Measurements from ENCODE around the gene CALML4.
A peak's percentile ranks its signal among the peaks of the same experiment; 100 is the strongest.
"Not testable (repeated sequence)": the region's sequence is repeated elsewhere in the genome, so short reads cannot be mapped to it uniquely, and the experiment has no call there.

The CALML4 gene

DNA sequence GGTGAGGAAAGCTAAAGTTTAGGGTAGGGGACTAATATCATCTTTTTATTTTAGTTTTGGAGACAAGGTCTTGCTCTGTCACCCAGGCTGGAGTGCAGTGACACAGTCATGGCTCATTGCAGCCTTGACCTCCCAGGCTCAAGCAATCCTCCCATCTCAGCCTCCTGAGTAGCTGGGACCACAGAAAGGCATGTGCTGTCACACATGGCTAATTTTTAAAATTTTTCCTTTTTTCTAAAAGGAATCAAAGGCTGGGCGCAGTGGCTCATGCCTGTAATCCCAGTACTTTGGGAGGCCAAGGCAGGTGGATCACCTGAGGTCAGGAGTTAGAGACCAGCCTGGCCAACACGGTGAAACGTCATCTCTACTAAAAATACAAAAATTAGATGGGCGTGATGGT lies 20.3 kb upstream of the CALML4 start:
- DNase-seq (ENCODE audit: low read depth in 1 of 2, low spot score in 1 of 2) = not testable (repeated sequence)

DNA sequence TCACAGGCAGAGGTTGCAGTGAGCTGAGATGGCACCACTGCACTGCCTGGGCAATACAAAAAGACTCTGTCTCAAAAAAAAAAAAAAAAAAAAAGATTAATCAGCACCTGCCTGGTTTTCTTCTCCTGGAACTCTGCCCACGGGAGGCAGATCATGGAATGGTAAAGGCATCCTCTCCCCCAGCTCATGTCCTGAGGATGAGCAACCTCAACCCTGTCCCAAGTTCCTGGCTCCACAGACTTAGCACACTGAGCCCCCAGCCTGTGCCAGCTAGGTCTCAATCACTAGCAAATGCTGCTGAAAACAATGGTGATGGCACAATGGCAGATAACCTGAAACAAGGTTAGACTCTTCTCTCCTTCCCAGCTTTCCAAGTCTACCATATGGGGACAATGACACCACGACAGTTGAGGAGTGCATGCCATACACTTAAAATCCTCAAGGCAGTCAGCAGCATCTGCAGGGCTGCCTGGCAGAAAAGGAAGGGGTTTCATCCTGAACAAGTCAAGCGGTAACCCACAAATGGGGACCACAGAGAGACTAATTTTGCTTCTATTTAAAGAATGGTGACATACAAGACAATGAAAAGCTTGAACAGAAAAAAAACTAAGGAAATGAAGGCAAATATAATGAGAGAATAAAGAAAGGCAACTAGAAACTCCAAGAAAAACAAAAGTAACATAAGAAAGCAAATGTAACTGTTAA lies 19.6 kb upstream of the CALML4 start:
- DNase-seq (ENCODE audit: low read depth in 1 of 2, low spot score in 1 of 2) = no peak

DNA sequence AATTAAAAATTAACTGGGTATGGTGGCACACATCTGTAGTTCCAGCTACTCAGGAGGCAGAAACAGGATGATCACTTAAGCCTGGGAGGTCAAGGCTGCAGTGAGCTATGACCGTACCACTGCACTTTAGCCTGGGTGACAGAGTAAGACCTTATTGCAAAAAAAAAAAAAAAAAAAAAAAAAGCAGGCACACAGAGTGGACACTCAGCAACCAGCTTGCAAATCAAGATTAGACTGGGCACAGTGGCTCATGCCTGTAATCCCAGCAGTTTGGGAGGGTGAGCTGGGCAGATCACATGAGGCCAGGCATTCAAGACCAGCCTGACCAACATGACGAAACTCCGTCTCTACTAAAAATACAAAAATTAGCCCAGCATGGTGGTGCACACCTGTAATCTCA lies 19.0 kb upstream of the CALML4 start:
- no peak for DNase-seq (ENCODE audit: low read depth in 1 of 2, low spot score in 1 of 2)

DNA sequence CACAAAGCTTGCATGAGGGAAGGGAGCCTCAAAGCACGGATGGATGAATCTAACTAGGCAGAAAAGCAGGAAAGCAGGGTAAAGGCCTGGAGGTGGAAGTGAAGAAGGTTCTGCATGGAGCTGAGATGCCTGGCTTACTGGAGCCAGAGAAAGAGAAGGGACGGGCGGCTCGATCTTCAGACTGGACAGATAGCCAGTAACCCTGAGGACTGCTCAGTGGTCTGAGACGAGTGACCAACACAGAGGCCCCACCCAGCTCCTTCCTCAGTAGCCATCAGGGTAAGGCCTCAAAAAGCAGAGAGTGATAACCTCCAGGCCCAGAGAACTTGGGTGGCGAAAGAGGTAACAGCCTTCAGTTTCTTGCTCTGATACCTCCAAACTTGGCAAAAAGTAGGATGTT lies 18.0 kb upstream of the CALML4 start:
- no peak for DNase-seq (ENCODE audit: low read depth in 1 of 2, low spot score in 1 of 2)

DNA sequence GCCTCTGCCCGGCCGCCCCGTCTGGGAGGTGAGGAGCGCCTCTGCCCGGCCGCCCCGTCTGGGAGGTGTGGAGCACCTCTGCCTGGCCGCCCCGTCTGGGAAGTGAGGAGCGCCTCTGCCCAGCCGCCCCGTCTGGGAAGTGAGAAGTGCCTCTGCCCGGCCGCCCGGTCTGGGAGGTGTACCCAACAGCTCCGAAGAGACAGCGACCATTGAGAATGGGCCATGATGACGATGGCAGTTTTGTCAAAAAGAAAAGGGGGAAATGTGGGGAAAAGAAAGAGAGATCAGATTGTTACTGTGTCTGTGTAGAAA lies 17.3 kb upstream of the CALML4 start:
- DNase-seq (ENCODE audit: low read depth in 1 of 2, low spot score in 1 of 2) = not testable (repeated sequence)

DNA sequence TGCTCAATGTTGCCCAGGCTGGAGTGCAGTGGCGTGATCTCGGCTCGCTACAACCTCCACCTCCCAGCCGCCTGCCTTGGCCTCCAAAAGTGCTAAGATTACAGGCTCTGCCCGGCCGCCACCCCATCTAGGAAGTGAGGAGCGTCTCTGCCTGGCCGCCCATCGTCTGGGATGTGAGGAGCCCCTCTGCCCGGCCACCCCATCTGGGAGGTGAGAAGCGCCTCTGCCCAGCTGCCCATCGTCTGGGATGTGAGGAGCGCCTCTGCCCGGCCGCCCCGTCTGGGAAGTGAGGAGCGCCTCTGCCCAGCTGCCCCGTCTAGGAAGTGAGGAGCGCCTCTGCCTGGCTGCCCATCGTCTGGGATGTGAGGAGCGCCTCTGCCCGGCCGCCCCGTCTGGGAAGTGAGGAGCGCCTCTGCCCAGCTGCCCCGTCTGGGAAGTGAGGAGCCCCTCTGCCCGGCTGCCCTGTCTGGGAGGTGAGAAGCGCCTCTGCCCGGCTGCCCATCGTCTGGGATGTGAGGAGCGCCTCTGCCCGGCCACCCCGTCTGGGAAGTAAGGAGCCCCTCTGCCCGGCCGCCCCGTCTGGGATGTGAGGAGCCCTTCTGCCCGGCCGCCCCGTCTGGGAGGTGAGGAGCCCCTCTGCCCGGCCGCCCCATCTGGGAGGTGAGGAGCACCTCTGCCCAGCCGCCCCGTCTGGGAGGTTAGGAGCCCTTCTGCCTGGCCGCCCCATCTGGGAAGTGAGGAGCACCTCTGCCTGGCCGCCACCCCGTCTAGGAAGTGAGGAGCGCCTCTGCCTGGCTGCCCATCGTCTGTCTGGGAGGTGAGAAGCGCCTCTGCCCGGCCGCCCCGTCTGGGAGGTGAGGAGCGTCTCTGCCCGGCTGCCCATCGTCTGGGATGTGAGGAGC lies 16.6 kb upstream of the CALML4 start:
- not testable (repeated sequence) for DNase-seq (ENCODE audit: low read depth in 1 of 2, low spot score in 1 of 2)

DNA sequence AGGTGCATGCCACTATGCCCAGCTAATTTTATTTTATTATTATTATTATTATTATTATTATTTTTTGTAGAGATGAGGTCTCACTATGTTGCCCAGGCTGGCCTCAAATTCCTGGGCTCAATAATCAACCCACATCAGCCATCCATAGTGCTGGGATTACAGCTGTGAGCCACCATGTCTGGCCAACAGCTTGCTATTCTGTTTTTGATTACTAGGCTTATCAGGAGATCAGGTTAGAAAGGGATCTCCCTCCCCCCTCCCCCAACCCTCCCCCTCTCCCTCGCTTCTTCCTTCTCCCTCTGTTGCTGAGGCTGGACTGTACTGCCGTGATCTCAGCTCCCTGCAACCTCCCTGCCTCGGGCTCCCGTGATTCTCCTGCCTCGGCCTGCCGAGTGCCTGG lies 15.8 kb upstream of the CALML4 start:
- DNase-seq (ENCODE audit: low read depth in 1 of 2, low spot score in 1 of 2) = no peak

DNA sequence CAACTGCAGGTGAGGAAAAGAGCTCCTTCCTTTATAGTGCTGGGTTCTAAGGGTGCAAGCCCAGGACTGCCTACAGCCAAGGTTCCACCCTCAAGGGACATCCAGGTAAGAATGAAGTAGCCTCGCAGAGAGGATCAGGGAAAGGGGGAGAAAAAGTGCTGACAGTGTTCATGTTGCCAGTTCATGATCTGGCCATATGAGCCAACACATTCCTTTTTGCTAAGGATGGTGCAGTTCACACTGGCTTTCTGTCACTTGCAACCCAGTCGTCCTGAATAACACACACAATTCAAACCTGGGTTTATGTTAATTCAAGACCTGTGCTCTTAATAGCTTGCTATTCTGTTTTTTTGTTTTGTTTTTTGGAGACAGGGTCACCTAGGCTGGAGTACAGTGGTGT lies 15.4 kb upstream of the CALML4 start:
- DNase-seq (ENCODE audit: low read depth in 1 of 2, low spot score in 1 of 2) = no peak

DNA sequence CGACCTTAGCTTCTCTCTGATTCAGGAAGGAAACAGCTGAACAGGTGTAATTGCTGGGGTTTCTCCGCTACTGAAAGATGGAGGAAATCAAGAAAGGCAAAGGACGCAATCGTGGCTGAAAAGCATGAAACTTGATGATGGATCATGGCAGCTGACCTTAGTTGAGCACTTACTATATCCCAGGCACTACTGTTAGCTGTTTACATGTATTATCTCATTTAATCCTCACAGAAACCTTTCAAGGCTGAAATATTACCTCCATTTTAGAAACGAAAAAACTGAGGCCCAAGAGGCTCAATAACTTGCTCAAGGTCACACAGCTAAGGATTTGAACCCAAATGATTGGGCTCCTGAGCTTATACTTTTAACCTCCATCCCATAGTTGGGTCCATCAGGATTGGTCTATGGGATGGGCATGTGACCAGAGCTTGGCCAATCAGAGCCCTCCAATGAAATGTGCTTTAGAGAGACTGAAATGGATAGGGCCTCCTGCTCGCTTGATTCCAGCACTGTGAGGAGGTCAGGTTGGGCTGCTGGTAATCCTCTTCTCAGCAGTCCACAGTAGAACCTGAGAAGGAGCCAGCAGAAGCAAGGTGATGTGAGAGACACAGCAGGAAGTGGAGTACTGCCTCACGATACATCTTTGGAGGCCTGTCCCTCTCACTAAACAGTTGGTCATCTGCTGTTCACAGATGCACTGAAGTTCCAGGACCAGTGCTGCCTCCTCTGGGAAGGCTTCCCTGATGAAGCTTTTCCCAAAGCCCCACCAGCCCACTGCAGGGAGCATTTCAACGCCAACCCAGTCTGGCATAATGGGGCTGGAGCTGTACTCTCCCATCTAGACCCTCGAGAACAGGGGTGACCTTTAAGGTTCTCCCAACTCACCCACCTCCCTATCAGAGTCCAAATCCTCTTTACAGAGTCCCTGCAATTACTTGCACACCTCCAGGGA lies 14.0 kb upstream of the CALML4 start:
- DNase-seq (ENCODE audit: low read depth in 1 of 2, low spot score in 1 of 2) = no peak

DNA sequence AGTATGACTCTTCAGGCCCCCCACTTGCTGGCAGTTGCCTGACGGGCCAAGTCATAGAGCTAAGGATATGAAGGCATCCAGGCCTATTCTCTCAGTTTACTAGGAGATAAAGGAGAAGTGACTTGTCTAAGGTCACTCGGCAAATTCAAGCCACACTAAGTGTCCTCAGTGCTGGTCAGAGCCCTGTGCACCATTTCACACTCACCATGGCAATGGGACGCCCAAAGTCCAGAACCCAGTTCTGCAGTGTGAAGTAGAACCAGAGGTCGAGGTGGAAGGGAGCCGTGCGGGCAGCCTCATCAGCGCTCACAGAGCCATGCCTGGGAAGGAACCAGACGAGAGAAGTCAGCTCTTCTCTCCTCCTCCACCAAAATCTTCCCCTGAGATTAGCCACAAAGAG lies 13.2 kb upstream of the CALML4 start:
- no peak for DNase-seq (ENCODE audit: low read depth in 1 of 2, low spot score in 1 of 2)

DNA sequence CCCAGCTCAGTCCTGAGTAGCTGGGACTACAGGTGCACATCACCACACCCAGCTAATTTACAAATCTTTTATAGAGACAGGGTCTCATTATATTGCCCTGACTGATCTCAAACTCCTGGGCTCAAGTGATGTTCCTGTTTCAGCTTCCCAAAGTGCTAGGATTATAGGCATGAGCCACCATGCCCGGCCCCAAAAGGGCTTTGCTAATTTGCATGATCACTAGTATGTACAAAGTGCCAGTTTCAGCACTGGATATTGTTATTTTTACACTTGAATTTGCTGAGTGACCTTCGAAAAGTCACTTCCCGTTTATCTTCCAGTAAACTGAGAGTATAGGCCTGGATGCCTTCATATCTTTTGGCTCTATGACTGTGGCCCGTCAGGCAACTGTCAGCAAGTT lies 12.2 kb upstream of the CALML4 start:
- no peak for DNase-seq (ENCODE audit: low read depth in 1 of 2, low spot score in 1 of 2)

DNA sequence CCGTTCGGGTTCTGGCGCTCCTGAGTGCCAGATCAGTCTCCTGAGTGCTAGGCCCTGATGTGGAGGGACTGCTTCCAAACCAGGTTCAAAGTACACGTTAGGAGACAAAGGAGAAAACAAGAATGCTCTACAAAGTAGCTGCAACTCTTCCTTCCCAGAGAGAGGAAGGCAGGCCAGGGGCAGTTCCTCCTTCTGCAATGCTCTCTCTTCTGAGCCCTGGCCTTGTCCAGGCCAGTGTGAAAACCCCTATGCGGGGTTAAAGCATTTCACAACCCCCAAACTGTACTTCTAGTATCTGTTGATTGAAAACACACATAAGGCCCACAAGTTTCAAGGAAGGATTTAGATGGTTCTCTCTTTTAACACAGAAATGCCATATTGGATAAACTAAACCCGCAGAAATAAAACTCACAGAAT lies 9.7 kb upstream of the CALML4 start:
- no peak for DNase-seq (ENCODE audit: low read depth in 1 of 2, low spot score in 1 of 2)

DNA sequence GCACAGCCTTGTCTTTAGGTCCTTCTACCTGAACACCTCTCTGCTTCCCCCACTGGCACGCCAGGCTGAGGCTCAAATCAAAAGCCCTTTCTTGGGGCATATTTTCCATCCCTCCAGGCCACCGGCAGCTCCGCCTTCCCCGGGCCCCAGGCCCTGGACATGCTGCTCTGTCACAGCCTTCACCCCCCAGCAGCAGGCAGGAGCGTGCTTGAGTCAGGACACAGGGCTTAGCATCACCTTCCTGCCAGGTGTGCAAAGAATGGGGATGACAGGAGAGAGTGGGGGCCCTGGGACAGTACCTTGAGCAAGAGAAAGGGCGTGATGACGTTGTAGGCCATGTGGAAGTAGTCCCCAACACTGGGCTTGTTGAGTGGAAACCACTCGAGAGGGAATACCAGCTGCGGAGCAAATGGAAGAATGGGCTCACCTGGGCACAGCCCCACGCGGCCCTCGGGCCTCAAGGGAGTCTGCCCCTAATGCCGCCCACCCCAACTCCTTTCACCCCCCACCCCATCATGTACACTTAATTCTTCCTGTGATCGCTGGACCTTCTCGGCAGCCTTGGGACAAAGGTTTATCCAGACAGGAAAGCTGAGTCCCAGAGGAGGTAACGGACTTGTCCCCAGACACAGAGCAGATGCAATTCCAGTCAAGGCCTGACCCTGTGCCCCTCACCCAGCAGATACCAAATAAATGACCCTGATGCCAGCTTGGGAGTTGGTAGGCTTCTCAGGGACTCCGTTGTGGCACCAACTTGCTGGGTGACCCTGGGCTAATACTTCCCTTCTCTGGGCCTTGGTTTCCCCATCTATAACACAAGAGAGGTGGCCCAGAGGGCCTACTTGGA lies 9.1 kb upstream of the CALML4 start:
- no peak for DNase-seq (ENCODE audit: low read depth in 1 of 2, low spot score in 1 of 2)

DNA sequence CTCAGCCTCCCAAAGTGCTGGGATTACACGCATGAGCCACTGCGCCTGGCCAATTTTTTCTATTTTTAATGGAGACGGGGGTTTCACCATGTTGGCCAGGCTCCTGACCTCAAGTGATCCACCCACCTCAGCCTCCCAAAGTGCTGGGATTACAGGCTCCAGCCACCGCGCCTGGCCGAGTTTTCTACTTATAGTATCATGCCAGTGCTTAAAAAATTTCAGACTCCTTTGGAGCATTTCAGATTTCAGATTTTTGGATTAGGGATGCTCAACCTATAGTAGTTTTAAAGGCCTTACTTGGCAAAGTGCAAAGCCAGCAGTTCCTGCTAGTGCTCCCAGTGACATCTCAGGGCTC lies 8.3 kb upstream of the CALML4 start:
- DNase-seq (ENCODE audit: low read depth in 1 of 2, low spot score in 1 of 2) = not testable (repeated sequence)

DNA sequence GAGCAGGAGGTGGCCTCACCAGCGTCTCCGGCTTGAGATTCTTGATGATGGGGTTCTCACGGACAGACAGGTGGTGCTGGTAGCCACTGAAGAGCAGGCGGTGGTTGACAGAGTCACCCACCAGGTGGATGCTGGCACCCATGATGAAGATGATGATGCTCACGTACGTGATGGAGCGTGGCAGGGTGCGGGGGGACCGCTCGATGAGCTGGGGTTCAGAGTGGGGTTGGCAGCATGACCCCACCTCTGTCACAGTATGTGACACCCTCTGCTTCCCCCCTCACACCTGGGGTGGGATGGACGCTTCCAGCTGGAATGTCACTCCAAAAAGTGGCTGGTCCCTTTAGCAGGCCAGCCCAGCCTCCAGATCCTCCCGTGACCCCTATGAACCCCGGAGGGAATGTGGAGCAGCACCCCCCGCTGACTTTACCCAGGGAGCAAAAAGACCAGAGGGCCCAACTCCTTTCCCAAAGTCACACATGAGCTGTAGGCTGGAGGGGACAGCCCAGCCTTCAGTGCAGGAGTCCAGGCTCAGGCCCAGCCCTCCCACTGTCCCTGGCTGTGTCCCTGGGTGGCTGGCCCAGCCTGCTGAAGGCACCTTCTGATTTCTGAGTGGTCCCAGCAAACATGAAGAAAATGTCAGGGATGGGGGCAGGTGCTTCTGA lies 6.7 kb upstream of the CALML4 start:
- no peak for DNase-seq (ENCODE audit: low read depth in 1 of 2, low spot score in 1 of 2)

DNA sequence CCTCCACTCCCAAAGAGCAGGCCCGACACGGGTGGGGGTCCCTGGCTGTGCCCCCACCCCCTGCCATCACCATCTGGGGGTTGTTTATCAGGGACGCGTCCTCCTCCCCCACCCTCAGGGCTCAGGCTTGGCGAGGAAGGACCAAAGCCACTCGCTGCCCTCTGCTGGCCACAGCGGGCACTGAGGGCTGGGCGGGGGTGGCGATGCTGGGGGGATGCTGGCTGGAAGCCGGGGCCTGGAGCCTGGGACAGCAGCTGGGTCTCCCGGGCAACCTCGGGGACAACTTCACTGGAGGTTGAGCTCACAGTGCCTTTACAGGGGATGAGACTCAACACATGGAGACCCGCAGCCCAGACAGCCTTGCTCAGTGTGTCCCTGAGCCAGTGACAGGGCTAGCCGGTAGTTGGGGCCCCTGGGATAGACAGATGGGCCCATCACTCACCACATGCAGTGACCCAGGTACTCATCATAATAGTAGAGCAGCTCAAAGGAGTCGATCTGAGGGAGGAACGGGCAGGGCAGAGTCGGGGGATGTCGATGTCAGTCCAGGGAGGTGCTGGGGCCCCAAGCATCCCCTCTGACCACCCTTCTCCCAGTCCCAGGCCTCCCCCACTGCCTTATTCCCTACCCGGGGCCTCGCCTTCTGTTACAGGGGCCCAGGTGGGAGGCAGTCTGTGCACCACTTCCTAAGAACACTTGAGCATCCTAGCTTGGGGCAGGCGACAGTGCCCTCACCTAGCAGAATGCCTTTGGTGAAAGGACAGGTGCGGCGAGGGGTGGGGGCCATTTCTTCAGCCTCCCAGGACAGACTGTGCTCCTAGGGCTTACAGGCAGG lies 5.9 kb upstream of the CALML4 start:
- peak; percentile 20 to 24 for DNase-seq (ENCODE audit: low read depth in 1 of 2, low spot score in 1 of 2)

DNA sequence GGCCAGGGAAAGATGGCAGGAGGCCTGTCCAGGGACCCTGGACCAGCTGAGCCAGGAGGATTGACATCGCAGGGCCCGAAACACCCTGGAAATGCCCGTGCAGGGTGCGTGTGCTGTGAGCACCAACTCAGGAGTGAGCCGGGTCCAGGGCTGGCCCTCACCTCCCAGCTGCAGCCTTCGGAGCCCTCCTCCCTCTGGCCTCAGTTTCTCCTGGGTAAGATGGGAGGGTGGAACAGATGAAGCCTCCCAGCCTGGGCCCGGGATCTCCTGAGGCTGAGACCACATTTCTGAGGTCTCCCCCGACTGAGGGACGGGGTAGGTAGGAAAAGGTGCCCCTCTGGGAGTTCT lies 5.3 kb upstream of the CALML4 start:
- DNase-seq (ENCODE audit: low read depth in 1 of 2, low spot score in 1 of 2) = no peak

DNA sequence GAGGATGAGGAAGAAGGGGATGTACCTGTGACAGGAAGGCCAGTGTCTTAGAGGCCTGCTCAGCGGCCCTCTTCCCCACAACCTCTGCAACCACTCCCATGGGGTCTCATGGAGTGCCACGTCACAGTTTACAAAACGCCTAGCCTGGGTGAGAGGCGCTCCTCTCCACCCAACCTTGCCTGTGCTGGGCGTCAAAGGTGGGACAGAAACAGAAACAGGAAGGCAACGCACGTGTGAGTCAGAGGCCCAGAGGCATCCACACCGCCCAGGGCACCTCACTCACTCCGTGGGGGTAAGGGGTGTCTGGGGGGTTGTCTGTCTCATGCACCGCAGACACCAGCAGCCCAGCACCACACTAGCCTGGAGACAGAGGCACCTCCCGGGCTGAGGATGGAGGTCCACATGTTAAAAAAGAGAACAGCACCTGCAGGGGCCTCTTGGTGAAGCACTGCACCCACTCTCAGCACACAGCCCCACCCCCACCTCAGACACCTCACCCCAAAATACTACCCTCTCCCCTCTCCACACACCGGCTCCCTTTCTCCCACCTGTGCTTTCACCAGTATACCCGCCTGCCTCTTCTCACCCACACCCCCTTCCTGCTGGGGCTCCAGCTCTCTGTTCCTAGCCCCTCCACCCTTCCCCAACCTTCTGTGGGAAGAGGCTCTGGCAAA lies 4.7 kb upstream of the CALML4 start:
- DNase-seq (ENCODE audit: low read depth in 1 of 2, low spot score in 1 of 2) = no peak

DNA sequence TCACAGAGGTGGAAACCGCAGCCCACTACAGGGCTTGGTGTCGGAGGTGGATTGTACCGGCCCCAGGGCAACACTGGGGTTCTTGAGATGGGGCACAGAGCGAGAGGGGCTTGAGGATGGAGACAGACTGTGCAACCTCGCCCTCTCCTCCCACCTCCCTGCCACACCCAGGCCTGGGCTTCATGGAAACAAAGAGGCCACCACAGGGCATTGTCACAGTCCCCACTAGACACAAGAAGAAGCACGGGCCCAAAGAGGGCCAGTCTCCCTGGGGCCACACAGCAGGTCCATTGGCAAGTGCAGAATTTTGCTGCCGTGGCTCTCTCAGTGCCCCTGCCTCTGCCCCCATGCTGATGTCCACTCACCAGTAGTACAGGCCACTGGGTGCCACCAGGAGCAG lies 4.1 kb upstream of the CALML4 start:
- DNase-seq (ENCODE audit: low read depth in 1 of 2, low spot score in 1 of 2) = no peak
